Measurements from ENCODE around the gene NCKAP5L. TPM values are rescaled to one million over a fixed set of nuclear protein-coding genes. Genes with fewer than 3 reads are reported as not detected.

NCKAP5L gene
- total RNA-seq, 2 donors from 2014 or later = 21.2 to 24.1 TPM

DNA sequence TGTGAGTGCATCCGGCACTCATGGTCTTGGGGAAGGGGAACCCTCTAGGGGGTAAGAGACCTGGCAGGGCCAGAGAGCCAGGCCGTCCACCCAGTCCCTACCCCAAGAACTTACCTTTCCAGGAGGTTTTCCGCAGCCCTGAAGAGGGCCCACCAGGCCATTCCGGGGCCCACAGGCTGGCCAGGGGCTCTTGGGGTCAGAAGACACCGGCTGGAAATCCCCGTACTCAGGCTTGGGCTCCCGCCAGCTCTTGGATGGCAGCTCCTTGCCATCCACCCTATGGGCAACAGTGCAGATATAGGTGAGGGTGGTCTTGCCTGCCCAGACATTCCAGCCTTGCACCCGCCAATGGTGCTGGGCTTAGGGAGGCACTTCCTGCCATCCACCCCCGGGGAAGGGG lies 34.6 kb downstream of the NCKAP5L start:
- TF ChIP-seq, protein P1, sequence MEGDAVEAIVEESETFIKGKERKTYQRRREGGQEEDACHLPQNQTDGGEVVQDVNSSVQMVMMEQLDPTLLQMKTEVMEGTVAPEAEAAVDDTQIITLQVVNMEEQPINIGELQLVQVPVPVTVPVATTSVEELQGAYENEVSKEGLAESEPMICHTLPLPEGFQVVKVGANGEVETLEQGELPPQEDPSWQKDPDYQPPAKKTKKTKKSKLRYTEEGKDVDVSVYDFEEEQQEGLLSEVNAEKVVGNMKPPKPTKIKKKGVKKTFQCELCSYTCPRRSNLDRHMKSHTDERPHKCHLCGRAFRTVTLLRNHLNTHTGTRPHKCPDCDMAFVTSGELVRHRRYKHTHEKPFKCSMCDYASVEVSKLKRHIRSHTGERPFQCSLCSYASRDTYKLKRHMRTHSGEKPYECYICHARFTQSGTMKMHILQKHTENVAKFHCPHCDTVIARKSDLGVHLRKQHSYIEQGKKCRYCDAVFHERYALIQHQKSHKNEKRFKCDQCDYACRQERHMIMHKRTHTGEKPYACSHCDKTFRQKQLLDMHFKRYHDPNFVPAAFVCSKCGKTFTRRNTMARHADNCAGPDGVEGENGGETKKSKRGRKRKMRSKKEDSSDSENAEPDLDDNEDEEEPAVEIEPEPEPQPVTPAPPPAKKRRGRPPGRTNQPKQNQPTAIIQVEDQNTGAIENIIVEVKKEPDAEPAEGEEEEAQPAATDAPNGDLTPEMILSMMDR (conservative IDR thresholded peaks at IDR 0.05) = no peak
- Mint-ChIP-seq H3K4me1 (no peaks in the 10 kb centered on the region), H3K27me3 (ENCODE audit: insufficient read depth) (no peaks in the 10 kb centered on the region), H3K9me3 (no peaks in the 10 kb centered on the region), H3K4me3 (no peak overlapping the region), H3K27ac (no peak overlapping the region), H3K36me3 (ENCODE audit: low read depth) (peaks cover 8% of the 10 kb centered on the region)
- no peaks in the 10 kb centered on the region for H3K9me3 ChIP-seq (ENCODE audit: control insufficient read depth, low read length)
- no peak for DNase-seq
- WGBS, 2 experiments (ENCODE audit: insufficient coverage in 1 of 2, insufficient read length in 1 of 2) = 93 to 100% methylated on average over 6 to 9 of the region's 9 CpGs
- no peaks in the 10 kb centered on the region for H3K27me3 ChIP-seq (ENCODE audit: control insufficient read depth, insufficient read depth, low read length, poor library complexity, severe bottlenecking)
- H3K9ac ChIP-seq (ENCODE audit: extremely low read depth, low read length, poor library complexity, severe bottlenecking) = no peak overlapping the region
- no peaks in the 10 kb centered on the region for H3K4me1 ChIP-seq (ENCODE audit: control insufficient read depth, insufficient read depth, low read length)
- H3K27ac ChIP-seq (ENCODE audit: low read depth, low read length) = no peak overlapping the region
- H3K36me3 ChIP-seq (ENCODE audit: control insufficient read depth, insufficient read depth, low read length) = peaks cover 14% of the 10 kb centered on the region
- H3K4me3 ChIP-seq (ENCODE audit: low read length) = no peak overlapping the region

DNA sequence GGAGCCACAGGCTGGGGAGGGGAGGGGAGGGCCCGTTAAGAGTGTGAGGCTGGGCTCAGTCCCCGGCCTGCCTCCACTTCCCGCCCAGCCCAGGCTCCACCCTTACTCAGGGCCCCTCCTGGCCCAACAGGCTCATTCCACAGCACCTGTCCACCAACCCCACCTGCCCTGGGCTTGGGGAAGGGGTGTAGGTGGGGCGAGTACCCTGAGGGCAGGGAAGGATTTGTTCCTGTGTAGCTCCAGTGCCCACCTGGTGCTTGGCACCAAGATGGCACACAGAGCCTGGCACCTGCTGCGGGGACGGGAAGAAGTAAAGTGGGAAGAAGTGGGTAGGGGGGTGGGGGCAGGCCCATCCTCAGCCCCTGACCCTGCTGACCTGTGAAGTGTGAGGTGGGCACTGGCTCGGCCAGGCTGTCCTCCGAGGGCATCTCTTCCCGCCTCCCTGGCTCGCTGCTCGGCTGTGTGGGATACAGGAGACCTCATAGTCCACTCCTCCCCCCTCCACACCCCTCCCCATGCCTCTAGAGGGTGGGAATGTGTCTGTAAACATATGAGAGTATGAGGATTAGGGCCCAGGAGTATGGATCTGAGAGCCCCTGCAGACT lies 35.1 kb downstream of the NCKAP5L start:
- Histone ChIP-seq H3K4me3 (ENCODE audit: low read length) (no peak overlapping the region), H3K9me3 (ENCODE audit: control insufficient read depth, low read length) (no peaks in the 10 kb centered on the region), H3K27ac (ENCODE audit: low read depth, low read length) (no peak overlapping the region), H3K9ac (ENCODE audit: extremely low read depth, low read length, poor library complexity, severe bottlenecking) (no peak overlapping the region), H3K36me3 (ENCODE audit: control insufficient read depth, insufficient read depth, low read length) (peaks cover 8% of the 10 kb centered on the region), H3K27me3 (ENCODE audit: control insufficient read depth, insufficient read depth, low read length, poor library complexity, severe bottlenecking) (no peaks in the 10 kb centered on the region), H3K4me1 (ENCODE audit: control insufficient read depth, insufficient read depth, low read length) (no peaks in the 10 kb centered on the region)
- DNase-seq = no peak
- H3K9me3 Mint-ChIP-seq = no peaks in the 10 kb centered on the region
- H3K36me3 Mint-ChIP-seq (ENCODE audit: low read depth) = peaks cover 6% of the 10 kb centered on the region
- TF ChIP-seq, protein P1 (conservative IDR thresholded peaks at IDR 0.05) = no peak
- no peaks in the 10 kb centered on the region for H3K27me3 Mint-ChIP-seq (ENCODE audit: insufficient read depth)
- no peak overlapping the region for H3K27ac Mint-ChIP-seq
- WGBS, 2 experiments (ENCODE audit: insufficient coverage in 1 of 2, insufficient read length in 1 of 2) = 92 to 100% methylated on average over 1 to 10 of the region's 11 CpGs
- no peak overlapping the region for H3K4me3 Mint-ChIP-seq
- H3K4me1 Mint-ChIP-seq = no peaks in the 10 kb centered on the region

DNA sequence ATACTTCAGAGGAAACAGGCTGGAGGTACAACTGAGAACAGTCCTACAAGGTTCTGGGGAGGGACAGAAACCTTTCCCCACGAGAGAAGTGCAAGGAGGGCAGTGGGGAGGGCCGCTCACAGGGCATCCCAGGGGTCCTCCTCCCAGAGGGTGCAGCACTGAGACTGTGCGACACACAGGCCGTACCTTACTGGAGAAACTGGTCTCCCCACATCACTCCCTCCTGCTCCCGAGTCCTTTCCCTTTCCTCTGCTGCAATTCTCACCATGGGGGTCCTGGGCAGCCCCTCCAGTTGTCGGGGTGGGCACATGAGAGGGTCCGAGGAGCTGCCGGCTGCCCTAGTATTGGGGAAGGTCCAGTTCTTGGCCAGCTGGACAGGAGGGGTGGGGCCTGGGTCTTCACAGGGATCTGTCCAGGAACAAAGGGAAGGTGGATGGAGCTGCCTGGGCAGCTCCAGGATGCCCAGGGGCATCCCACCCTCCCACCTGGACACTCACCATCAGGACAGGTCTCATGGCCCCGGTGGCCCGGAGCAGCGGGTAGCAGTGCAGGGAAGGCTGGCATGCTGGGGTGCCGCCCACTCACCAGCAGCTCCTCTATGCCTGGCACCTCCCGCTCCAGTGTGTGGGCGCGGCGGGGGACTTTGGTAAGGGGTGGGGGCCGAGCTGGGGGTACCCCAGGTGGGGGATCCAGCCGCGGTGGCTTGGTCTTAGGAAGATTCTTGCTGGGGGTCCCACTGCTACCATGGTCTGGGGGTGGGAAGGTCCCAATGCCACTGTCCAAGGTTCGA lies 35.8 kb downstream of the NCKAP5L start:
- Histone ChIP-seq H3K27ac (ENCODE audit: low read depth, low read length) (no peak overlapping the region), H3K27me3 (ENCODE audit: control insufficient read depth, insufficient read depth, low read length, poor library complexity, severe bottlenecking) (no peaks in the 10 kb centered on the region), H3K4me3 (ENCODE audit: low read length) (no peak overlapping the region), H3K4me1 (ENCODE audit: control insufficient read depth, insufficient read depth, low read length) (no peaks in the 10 kb centered on the region), H3K9ac (ENCODE audit: extremely low read depth, low read length, poor library complexity, severe bottlenecking) (no peak overlapping the region), H3K9me3 (ENCODE audit: control insufficient read depth, low read length) (peaks cover 6% of the 10 kb centered on the region), H3K36me3 (ENCODE audit: control insufficient read depth, insufficient read depth, low read length) (peaks cover 1% of the 10 kb centered on the region)
- H3K9me3 Mint-ChIP-seq = peaks cover 4% of the 10 kb centered on the region
- H3K27ac Mint-ChIP-seq = no peak overlapping the region
- DNase-seq = no peak
- H3K4me1 Mint-ChIP-seq = no peaks in the 10 kb centered on the region
- 94 to 100% methylated on average over 2 to 20 of the region's 20 CpGs for WGBS, 2 experiments (ENCODE audit: insufficient coverage in 1 of 2, insufficient read length in 1 of 2)
- H3K36me3 Mint-ChIP-seq (ENCODE audit: low read depth) = peaks cover 10% of the 10 kb centered on the region
- TF ChIP-seq, protein P1 (conservative IDR thresholded peaks at IDR 0.05) = no peak
- no peak overlapping the region for H3K4me3 Mint-ChIP-seq
- H3K27me3 Mint-ChIP-seq (ENCODE audit: insufficient read depth) = no peaks in the 10 kb centered on the region
